IPS-15b (cell line): Measurements from ENCODE around the gene STIMATE.

Experiments used
- H3K27me3 ChIP-seq: one replicate; pipeline ENCODE4 v1.6.1; 2013; ENCODE audit warnings: low read length; ENCODE audit not compliant: control insufficient read depth, insufficient read depth
- H3K36me3 ChIP-seq: one replicate; pipeline ENCODE4 v1.6.1; 2013; ENCODE audit warnings: low read length; ENCODE audit not compliant: control insufficient read depth, insufficient read depth
- H3K4me1 ChIP-seq: one replicate; pipeline ENCODE4 v1.6.1; 2013; ENCODE audit warnings: mild to moderate bottlenecking, low read length; ENCODE audit not compliant: control insufficient read depth, insufficient read depth
- H3K4me3 ChIP-seq: one replicate; pipeline ENCODE4 v1.5.1; 2013; ENCODE audit warnings: low read depth, low read length
- H3K9ac ChIP-seq: one replicate; pipeline ENCODE4 v1.6.1; 2013; ENCODE audit warnings: low read depth, mild to moderate bottlenecking, low read length
- H3K9me3 ChIP-seq: one replicate; pipeline ENCODE4 v1.6.1; 2013; ENCODE audit warnings: mild to moderate bottlenecking, low read length; ENCODE audit not compliant: control insufficient read depth, insufficient read depth

Gene STIMATE

GRCh38 chr3:52897130-52898122, at the start of gene STIMATE:
TSS of gene STIMATE (minus strand) at chr3:52897548. CDS start at chr3:52897450, 98 bp downstream.
- peaks cover 6% of the 10 kb centered on the region for H3K27me3 ChIP-seq
- peak within 1 kb of the TSS; percentile 85 for H3K9ac ChIP-seq
- H3K9me3 ChIP-seq = no peaks in the 10 kb centered on the region
- peak within 1 kb of the TSS; percentile 98 for H3K4me3 ChIP-seq
- no peaks in the 10 kb centered on the region for H3K36me3 ChIP-seq
- peaks cover 5% of the 10 kb centered on the region for H3K4me1 ChIP-seq

DNA sequence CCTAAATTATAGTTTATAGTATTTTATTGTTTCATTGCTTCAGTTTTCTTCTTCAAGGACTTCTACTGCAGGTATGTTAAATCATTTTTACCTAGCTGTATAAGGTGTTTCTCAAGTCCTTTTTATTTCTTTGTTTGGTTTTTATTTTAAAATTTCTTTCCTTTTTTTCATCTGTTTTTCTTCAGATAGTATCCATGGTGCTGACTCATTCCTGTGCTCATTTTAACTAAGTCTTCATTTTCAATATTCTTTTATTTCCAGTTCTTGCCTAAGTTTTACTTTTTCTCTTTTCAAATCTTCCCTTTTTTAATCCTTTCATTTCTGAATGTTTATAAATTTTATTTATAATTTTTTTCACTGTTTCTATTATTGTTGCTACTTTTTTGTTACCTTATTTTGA, 42.3 kb upstream of the STIMATE start:
- no peaks in the 10 kb centered on the region for H3K9me3 ChIP-seq
- H3K9ac ChIP-seq = no peak overlapping the region
- H3K36me3 ChIP-seq = no peaks in the 10 kb centered on the region
- H3K4me1 ChIP-seq = no peaks in the 10 kb centered on the region
- no peak overlapping the region for H3K4me3 ChIP-seq
- H3K27me3 ChIP-seq = no peaks in the 10 kb centered on the region

GRCh38 chr3:52934630-52935530, 37.5 kb upstream of the STIMATE start:
- H3K9ac ChIP-seq = no peak overlapping the region
- no peaks in the 10 kb centered on the region for H3K27me3 ChIP-seq
- no peaks in the 10 kb centered on the region for H3K9me3 ChIP-seq
- H3K4me3 ChIP-seq = no peak overlapping the region
- H3K4me1 ChIP-seq = no peaks in the 10 kb centered on the region
- H3K36me3 ChIP-seq = no peaks in the 10 kb centered on the region

GRCh38 chr3:52931889-52932288, 34.5 kb upstream of the STIMATE start:
- Histone ChIP-seq H3K9me3 (no peaks in the 10 kb centered on the region), H3K36me3 (no peaks in the 10 kb centered on the region), H3K9ac (no peak overlapping the region), H3K4me3 (no peak overlapping the region), H3K27me3 (no peaks in the 10 kb centered on the region), H3K4me1 (no peaks in the 10 kb centered on the region)

DNA sequence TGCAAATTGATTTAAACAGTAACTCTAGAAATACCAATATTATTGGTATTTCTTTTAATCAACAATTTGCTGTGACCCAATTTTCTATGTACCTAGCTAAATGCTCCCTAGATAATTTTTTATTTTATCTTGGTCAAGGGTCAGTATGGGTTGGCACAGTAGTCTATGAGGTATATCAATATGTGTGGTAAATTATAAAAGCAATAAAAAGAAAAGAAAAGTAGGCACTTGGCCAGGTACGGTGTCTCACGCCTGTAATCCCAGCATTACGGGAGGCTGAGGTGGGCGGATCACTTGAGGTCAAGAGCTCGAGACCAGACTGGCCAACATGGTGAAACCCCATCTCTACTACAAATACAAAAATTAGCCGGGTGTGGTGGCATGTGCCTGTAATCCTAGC, 34.0 kb upstream of the STIMATE start:
- H3K27me3 ChIP-seq = no peaks in the 10 kb centered on the region
- H3K4me3 ChIP-seq = no peak overlapping the region
- H3K4me1 ChIP-seq = no peaks in the 10 kb centered on the region
- H3K9me3 ChIP-seq = no peaks in the 10 kb centered on the region
- no peaks in the 10 kb centered on the region for H3K36me3 ChIP-seq
- H3K9ac ChIP-seq = no peak overlapping the region

GRCh38 chr3:52930748-52931147, 33.4 kb upstream of the STIMATE start:
- Histone ChIP-seq H3K4me3 (no peak overlapping the region), H3K36me3 (no peaks in the 10 kb centered on the region)

DNA sequence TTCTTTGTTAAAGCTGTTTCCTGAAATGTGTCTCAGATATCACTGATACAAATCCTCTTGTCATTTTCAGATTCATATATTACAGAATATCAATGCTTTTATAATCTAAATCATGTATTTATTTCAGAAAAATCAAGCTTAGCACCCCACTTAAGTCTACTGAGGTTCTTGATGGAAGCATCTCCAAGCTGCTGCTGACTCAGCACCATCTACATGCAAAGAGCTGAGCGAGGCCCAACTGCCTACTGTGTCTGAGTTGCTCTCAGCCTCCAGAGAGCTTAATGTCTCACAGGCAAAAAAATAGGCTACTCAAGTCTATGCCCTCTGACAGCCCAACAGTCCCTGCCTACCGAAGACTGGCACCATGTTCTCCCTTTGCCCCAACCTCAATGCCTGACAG, 29.2 kb upstream of the STIMATE start:
- H3K9ac ChIP-seq = no peak overlapping the region
- H3K36me3 ChIP-seq = no peaks in the 10 kb centered on the region
- no peaks in the 10 kb centered on the region for H3K27me3 ChIP-seq
- H3K4me1 ChIP-seq = no peaks in the 10 kb centered on the region
- no peak overlapping the region for H3K4me3 ChIP-seq
- no peaks in the 10 kb centered on the region for H3K9me3 ChIP-seq

More at GRCh38 chr3:52930748-52931147, 33.4 kb upstream of the STIMATE start:
- Histone ChIP-seq H3K4me1 (no peaks in the 10 kb centered on the region), H3K27me3 (no peaks in the 10 kb centered on the region), H3K9me3 (no peaks in the 10 kb centered on the region), H3K9ac (no peak overlapping the region)

DNA sequence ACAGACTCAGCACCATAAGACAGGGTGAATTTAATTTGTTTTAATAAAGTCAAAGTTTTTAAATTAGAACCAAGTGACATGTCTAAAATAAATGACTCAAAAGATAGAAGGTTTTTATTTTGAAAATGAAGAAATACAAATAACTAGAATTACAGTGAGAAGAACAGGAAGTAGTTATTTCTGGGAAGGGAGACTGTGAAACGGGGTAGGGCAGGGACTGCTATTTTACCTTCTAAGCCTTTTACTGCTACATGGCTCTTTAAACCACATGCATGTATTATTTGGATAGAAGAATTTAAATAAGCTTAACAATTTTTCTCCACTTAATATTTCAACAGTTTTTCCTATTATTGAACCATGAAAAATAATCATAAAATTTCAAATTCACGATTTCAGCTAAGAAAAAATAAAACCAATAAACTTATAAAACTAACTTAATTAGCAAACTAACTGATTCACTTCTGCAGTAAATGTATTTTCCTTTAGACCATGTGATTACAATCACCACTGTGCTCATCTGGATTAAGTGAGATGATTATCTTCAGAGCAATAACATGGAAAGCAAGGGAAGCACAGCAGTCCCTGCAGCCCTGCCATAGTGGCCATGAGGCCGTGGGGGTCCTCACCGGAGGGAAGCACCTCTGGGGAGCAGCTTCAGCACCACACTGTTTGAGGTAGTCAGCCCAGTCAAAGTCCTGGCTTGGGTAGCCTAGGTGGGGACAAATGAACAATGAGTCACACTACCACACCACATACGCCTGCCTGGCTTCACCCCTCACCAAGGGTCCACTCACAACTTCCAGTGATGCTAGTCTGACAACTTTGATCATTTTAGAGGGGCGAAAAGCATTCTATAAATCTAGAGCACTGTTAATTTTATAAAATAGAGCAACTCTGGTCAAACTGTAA, 28.3 kb upstream of the STIMATE start:
- Histone ChIP-seq H3K27me3 (no peaks in the 10 kb centered on the region), H3K4me3 (no peak overlapping the region), H3K36me3 (peaks cover 2% of the 10 kb centered on the region), H3K9ac (no peak overlapping the region), H3K9me3 (no peaks in the 10 kb centered on the region), H3K4me1 (no peaks in the 10 kb centered on the region)

DNA sequence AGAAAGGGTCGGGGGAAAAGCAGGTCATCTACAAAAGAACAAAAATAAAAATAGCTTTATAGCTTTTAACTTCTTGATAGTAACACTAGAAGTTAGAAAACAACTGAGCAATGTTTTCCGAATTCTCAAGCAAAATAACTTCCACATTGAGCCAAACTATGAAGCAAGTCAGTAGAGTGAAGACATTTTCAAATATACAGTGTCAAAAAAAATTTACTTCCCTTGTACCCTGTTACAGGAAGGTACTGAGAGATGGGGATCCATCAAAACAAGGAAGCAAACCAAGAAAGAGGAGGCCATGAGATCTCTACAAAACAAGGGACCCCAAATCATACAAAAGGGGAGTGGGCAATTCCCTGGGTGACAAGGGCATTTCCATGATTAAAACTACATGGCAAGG, 26.6 kb upstream of the STIMATE start:
- no peaks in the 10 kb centered on the region for H3K27me3 ChIP-seq
- no peaks in the 10 kb centered on the region for H3K4me1 ChIP-seq
- H3K9me3 ChIP-seq = no peaks in the 10 kb centered on the region
- no peak overlapping the region for H3K9ac ChIP-seq
- H3K4me3 ChIP-seq = no peak overlapping the region
- peaks cover 2% of the 10 kb centered on the region for H3K36me3 ChIP-seq

DNA sequence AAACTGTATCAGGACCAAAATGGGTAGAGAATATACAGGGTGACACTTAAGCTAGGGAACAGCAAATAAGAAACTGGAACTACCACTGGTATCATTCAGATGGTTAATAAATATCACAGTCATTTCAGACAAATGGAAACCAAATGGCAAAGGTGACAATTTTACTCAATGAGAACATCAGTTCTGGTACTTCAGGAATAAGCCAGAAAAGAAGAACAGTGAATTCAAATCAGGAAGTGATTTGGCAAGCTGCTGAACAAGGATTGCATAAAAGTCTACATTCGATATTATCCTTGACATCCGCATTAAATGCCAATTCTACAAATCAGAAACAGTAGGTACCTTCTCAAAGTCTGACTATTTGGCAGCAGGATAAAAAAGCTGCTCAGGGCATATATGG, 23.5 kb upstream of the STIMATE start:
- H3K9me3 ChIP-seq = no peaks in the 10 kb centered on the region
- no peak overlapping the region for H3K4me3 ChIP-seq
- no peaks in the 10 kb centered on the region for H3K27me3 ChIP-seq
- no peaks in the 10 kb centered on the region for H3K4me1 ChIP-seq
- H3K9ac ChIP-seq = no peak overlapping the region
- peaks cover 2% of the 10 kb centered on the region for H3K36me3 ChIP-seq

DNA sequence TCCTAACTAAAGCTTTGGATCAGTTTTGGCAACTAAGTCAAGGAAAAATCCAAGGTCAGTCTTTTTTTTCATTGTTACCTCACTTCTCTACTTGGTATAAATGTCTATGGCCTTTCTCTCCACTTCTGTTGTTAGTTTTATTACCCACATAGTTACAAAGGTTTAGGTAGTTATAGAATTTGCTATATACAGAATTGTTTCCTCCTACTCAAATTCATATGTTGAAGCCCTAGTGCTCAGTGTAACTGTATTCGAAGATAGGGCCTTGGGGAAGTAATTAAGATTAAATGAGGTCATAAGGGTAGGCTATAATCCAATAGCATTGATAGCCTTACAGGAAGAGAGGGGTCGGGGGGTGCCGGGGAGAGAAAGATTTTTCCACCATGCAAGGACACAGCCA, 19.7 kb upstream of the STIMATE start:
- Histone ChIP-seq H3K27me3 (no peaks in the 10 kb centered on the region), H3K9me3 (no peaks in the 10 kb centered on the region), H3K9ac (no peak overlapping the region), H3K36me3 (peaks cover 2% of the 10 kb centered on the region), H3K4me3 (no peak overlapping the region), H3K4me1 (no peaks in the 10 kb centered on the region)
